GM23248 (cell line): ENCODE results near the gene LUC7L3. TPM values are rescaled to one million over a fixed set of nuclear protein-coding genes. Genes with fewer than 3 reads are reported as not detected.

Experiments used
- DNase-seq: peaks from one replicate; pipeline ENCODE4 v3.0.0-alpha.2; 2015
- H2AFZ ChIP-seq: fragments of 200-600 bp; sonication (generic); 2 replicates; pipeline ENCODE4 v1.6.1; 2016; ENCODE audit warnings: antibody characterized with exemption
- H3F3A ChIP-seq: fragments of 200-600 bp; sonication (generic); 2 replicates; pipeline ENCODE4 v1.6.1; 2016; ENCODE audit warnings: mild to moderate bottlenecking, antibody characterized with exemption, mixed run types; ENCODE audit not compliant: insufficient read depth
- H3K27ac ChIP-seq: fragments of 200-600 bp; sonication (generic); 2 replicates; pipeline ENCODE4 v1.5.1; 2016; ENCODE audit warnings: mild to moderate bottlenecking
- H3K27me3 ChIP-seq: fragments of 200-600 bp; sonication (generic); replicated peaks from 2 replicates; pipeline ENCODE4 v1.6.1; 2016; ENCODE audit warnings: mild to moderate bottlenecking; ENCODE audit not compliant: insufficient read depth
- H3K36me3 ChIP-seq: fragments of 200-600 bp; sonication (generic); 2 replicates; pipeline ENCODE4 v1.6.1; 2016; ENCODE audit warnings: low read depth, mild to moderate bottlenecking
- H3K4me1 ChIP-seq: fragments of 200-600 bp; sonication (generic); 2 replicates; pipeline ENCODE4 v1.6.1; 2016; ENCODE audit warnings: mild to moderate bottlenecking; ENCODE audit not compliant: insufficient read depth
- H3K4me2 ChIP-seq: fragments of 200-600 bp; sonication (generic); one replicate; pipeline ENCODE4 v1.6.1; 2016; ENCODE audit warnings: mild to moderate bottlenecking; ENCODE audit not compliant: unreplicated experiment
- H3K4me3 ChIP-seq: fragments of 200-600 bp; sonication (generic); 2 replicates; pipeline ENCODE4 v1.5.1; 2016; ENCODE audit warnings: mild to moderate bottlenecking
- H3K79me2 ChIP-seq: fragments of 200-600 bp; sonication (generic); 2 replicates; pipeline ENCODE4 v1.6.1; 2016; ENCODE audit warnings: mild to moderate bottlenecking; ENCODE audit not compliant: insufficient read depth
- H3K9ac ChIP-seq: fragments of 200-600 bp; sonication (generic); 2 replicates; pipeline ENCODE4 v1.6.1; 2016; ENCODE audit warnings: mild to moderate bottlenecking
- H3K9me2 ChIP-seq: fragments of 200-600 bp; sonication (generic); 2 replicates; pipeline ENCODE4 v1.6.1; 2016; ENCODE audit warnings: mixed run types, mild to moderate bottlenecking, moderate library complexity; ENCODE audit not compliant: insufficient read depth
- H3K9me3 ChIP-seq: fragments of 200-600 bp; sonication (generic); one replicate; pipeline ENCODE4 v1.6.1; 2017; ENCODE audit warnings: low read depth
- H4K20me1 ChIP-seq: fragments of 200-600 bp; sonication (generic); 2 replicates; pipeline ENCODE4 v1.6.0; 2016; ENCODE audit not compliant: insufficient read depth
- EZH2 ChIP-seq: fragments of 200-600 bp; sonication (generic); IDR thresholded peaks from 2 replicates; pipeline ENCODE4 v1.6.1; 2018; ENCODE audit warnings: antibody characterized with exemption, mild to moderate bottlenecking; ENCODE audit not compliant: insufficient read depth, poor library complexity, severe bottlenecking
- EZH2phosphoT487 ChIP-seq: fragments of 200-600 bp; sonication (generic); IDR thresholded peaks from 2 replicates; pipeline ENCODE4 v1.6.1; 2018; ENCODE audit warnings: antibody characterized with exemption, moderate library complexity, mild to moderate bottlenecking, low read depth; ENCODE audit not compliant: insufficient read depth
- WGBS, 2 experiments: methylation state at CpG; one replicate each; pipeline ENCODE4 v1.1.6; 2015 to 2017; ENCODE audit warnings: low lambda C conversion rate in 2 of 2, low coverage in 1 of 2; ENCODE audit errors: missing lambda C conversion rate in 2 of 2; 5-methylcytosine and 5-hydroxymethylcytosine counted together
- in situ Hi-C: fragments of 300-500 bp; cut with MboI; formaldehyde crosslinking; loops from 2 replicates; pipeline ENCODE4 v1.15.0; 2020
- polyA plus RNA-seq: library from polyadenylated mRNA; unstranded; fragments of >200 nt; fragmentation: Nextera tagmentation; extraction: Ambion mirVana; gene quantifications from 2 replicates; pipeline ENCODE4 v1.2.1, GENCODE V29; 2016
- total RNA-seq: library from RNA; depleted of rRNA; stranded (reverse); fragments of >200 nt; shearing (Covaris generic); gene quantifications from 2 replicates; pipeline ENCODE4 v1.2.3, GENCODE V29; 2014

The LUC7L3 gene
- total and polyA plus RNA-seq, 2 experiments from 2014 or later, result 59.1 to 138 TPM

- WGBS, 2 experiments, result 75% methylated on average over 18 to 19 of the region's 19 CpGs
- H3K4me1 ChIP-seq, result no peaks in the 10 kb centered on the region
- TF ChIP-seq EZH2phosphoT487 (no peak), EZH2 (no peak)
- DNase-seq, result no peak
- H3K4me3 ChIP-seq, result no peak overlapping the region
- H3K9ac ChIP-seq, result no peak overlapping the region
- no peaks in the 10 kb centered on the region for H3K27me3 ChIP-seq
- no peaks in the 10 kb centered on the region for H3K9me3 ChIP-seq
- H3K36me3 ChIP-seq, result no peaks in the 10 kb centered on the region
- no peaks in the 10 kb centered on the region for H3K79me2 ChIP-seq
- no peak overlapping the region for H2AFZ ChIP-seq
- in situ Hi-C loops, result no loop called here
- no peaks in the 10 kb centered on the region for H3F3A ChIP-seq
- no peaks in the 10 kb centered on the region for H3K9me2 ChIP-seq
- no peak overlapping the region for H3K4me2 ChIP-seq
- H3K27ac ChIP-seq, result no peak overlapping the region
- no peaks in the 10 kb centered on the region for H4K20me1 ChIP-seq
These were observed 79.3 kb downstream of the LUC7L3 start for GRCh38 chr17:50798424-50799288.

- in situ Hi-C loops, result no loop called here
These were observed 80.2 kb downstream of the LUC7L3 start for GRCh38 chr17:50799582-50799981.

GRCh38 chr17:50800196-50800700 is 80.8 kb downstream of the LUC7L3 start:
- in situ Hi-C loops, result no loop called here
- Histone ChIP-seq H2AFZ (no peak overlapping the region), H3K9me3 (no peaks in the 10 kb centered on the region), H3K79me2 (no peaks in the 10 kb centered on the region), H3K4me1 (no peaks in the 10 kb centered on the region), H3K27me3 (no peaks in the 10 kb centered on the region), H3K27ac (no peak overlapping the region), H4K20me1 (no peaks in the 10 kb centered on the region), H3K4me3 (no peak overlapping the region), H3K4me2 (no peak overlapping the region), H3K36me3 (no peaks in the 10 kb centered on the region), H3K9ac (no peak overlapping the region), H3K9me2 (no peaks in the 10 kb centered on the region), H3F3A (no peaks in the 10 kb centered on the region)
- TF ChIP-seq EZH2phosphoT487, result no peak
- no peak for TF ChIP-seq EZH2
- DNase-seq, result no peak
- WGBS, 2 experiments, result 82 to 84% methylated on average over 12 of the region's 12 CpGs

More at GRCh38 chr17:50799582-50799981, 80.2 kb downstream of the LUC7L3 start:
- H3K4me1 ChIP-seq, result no peaks in the 10 kb centered on the region
- H3K4me2 ChIP-seq, result no peak overlapping the region
- no peaks in the 10 kb centered on the region for H3K79me2 ChIP-seq
- no peak for DNase-seq
- 76 to 81% methylated on average over 9 of the region's 9 CpGs for WGBS, 2 experiments
- TF ChIP-seq EZH2 (no peak), EZH2phosphoT487 (no peak)
- H2AFZ ChIP-seq, result no peak overlapping the region
- no peaks in the 10 kb centered on the region for H4K20me1 ChIP-seq
- H3K27me3 ChIP-seq, result no peaks in the 10 kb centered on the region
- no peaks in the 10 kb centered on the region for H3K9me3 ChIP-seq
- H3K4me3 ChIP-seq, result no peak overlapping the region
- no peak overlapping the region for H3K27ac ChIP-seq
- no peak overlapping the region for H3K9ac ChIP-seq
- H3K36me3 ChIP-seq, result no peaks in the 10 kb centered on the region
- H3F3A ChIP-seq, result no peaks in the 10 kb centered on the region
- no peaks in the 10 kb centered on the region for H3K9me2 ChIP-seq

GRCh38 chr17:50802609-50803571 is 83.5 kb downstream of the LUC7L3 start:
- Histone ChIP-seq H3K9me3 (no peaks in the 10 kb centered on the region), H3K9ac (no peak overlapping the region), H2AFZ (no peak overlapping the region), H3K27ac (no peak overlapping the region), H4K20me1 (no peaks in the 10 kb centered on the region), H3K36me3 (no peaks in the 10 kb centered on the region), H3K79me2 (no peaks in the 10 kb centered on the region), H3K27me3 (no peaks in the 10 kb centered on the region), H3K9me2 (no peaks in the 10 kb centered on the region), H3K4me3 (no peak overlapping the region), H3K4me2 (no peak overlapping the region), H3F3A (no peaks in the 10 kb centered on the region), H3K4me1 (no peaks in the 10 kb centered on the region)
- DNase-seq, result no peak
- WGBS, 2 experiments, result 75 to 79% methylated on average over 12 of the region's 12 CpGs
- TF ChIP-seq EZH2phosphoT487, result no peak
- TF ChIP-seq EZH2, result no peak
- in situ Hi-C loops, result no loop called here
